ENCODE results near the gene PRKD1. TPM values are rescaled to one million over a fixed set of nuclear protein-coding genes. Genes with fewer than 3 reads are reported as not detected.

The PRKD1 gene
- total RNA-seq, 1 experiment from 2014 or later = 2.7 TPM

DNA sequence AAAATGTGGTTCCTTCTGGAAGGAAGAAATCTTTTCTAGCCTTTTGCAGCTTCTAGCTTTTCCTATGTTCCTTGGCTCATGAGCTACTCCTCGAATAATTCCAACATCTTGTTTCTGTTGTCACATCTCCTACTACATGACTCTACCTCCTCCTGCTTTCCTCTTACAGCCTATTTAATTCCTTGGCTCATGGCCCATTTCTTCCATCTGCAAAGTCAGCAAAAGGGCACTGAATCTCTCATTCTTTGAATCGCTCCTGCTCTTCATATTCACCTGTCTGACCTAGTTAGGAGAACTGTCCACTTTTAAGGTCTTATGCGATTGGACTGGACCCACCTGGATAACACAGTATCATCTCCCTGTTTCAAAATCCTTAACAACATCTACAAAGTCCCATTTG, 15.8 kb downstream of the PRKD1 start:
- DNase-seq = no peak

More for the DNA sequence above, 15.8 kb downstream of the PRKD1 start:
- H4K5ac ChIP-seq (ENCODE audit: insufficient read length, low read depth, low read length) = no peak overlapping the region
- H2BK120ac ChIP-seq (ENCODE audit: low read depth, low read length, poor library complexity, severe bottlenecking) = no peak overlapping the region
- H4K8ac ChIP-seq (replicated peaks; ENCODE audit: insufficient read length, low read depth, low read length) = no peak overlapping the region
- peaks cover 2 to 5% (median 4%) of the 10 kb centered on the region in 3 experiments for H3K36me3 Mint-ChIP-seq (ENCODE audit: insufficient read depth in 1 of 3, low read depth in 3 of 3)
- H3K4me2 ChIP-seq (ENCODE audit: insufficient read depth, insufficient read length, low read length) = no peak overlapping the region
- peaks cover 10 to 13% of the 10 kb centered on the region in 2 experiments for H3K9me3 Mint-ChIP-seq
- H3K27me3 Mint-ChIP-seq (ENCODE audit: low read depth) = no peaks in the 10 kb centered on the region; the same call in 1 of the 2 replicates
- H3K23me2 ChIP-seq (ENCODE audit: insufficient read length, low read depth, low read length, poor library complexity, severe bottlenecking) = no peaks in the 10 kb centered on the region
- H3K4me3 Mint-ChIP-seq = no peak overlapping the region
- no peak overlapping the region for H3T11ph ChIP-seq (ENCODE audit: low read length)
- H3K27me3 ChIP-seq (ENCODE audit: insufficient read depth, low read length) = no peaks in the 10 kb centered on the region
- no peak overlapping the region for H3K14ac ChIP-seq (ENCODE audit: insufficient read depth, low read length)
- H3K4ac ChIP-seq (ENCODE audit: low read depth, low read length) = no peak overlapping the region
- no peaks in the 10 kb centered on the region for H3K9me3 ChIP-seq (ENCODE audit: control insufficient read depth, low read depth, low read length)
- no peak overlapping the region for H2AK5ac ChIP-seq (ENCODE audit: insufficient read length, low read length)
- no peak overlapping the region for H2BK15ac ChIP-seq (ENCODE audit: low read depth, low read length)
- no peak overlapping the region for H2BK5ac ChIP-seq (ENCODE audit: insufficient read length, low read length)
- no peaks in the 10 kb centered on the region for H4K20me1 ChIP-seq (ENCODE audit: control insufficient read depth, insufficient read depth, insufficient read length)
- no peak overlapping the region for H3K18ac ChIP-seq (ENCODE audit: insufficient read length, low read depth, low read length)
- H3K27ac Mint-ChIP-seq = no peak overlapping the region
- WGBS (ENCODE audit: extremely low coverage, insufficient read length, low lambda C conversion rate) = no CpG with 5 or more reads among the region's 3 CpGs
- no peaks in the 10 kb centered on the region for H3K79me1 ChIP-seq (ENCODE audit: insufficient read depth, low read depth, low read length, poor library complexity, severe bottlenecking)
- no peak overlapping the region for H3K56ac ChIP-seq (ENCODE audit: insufficient read length, low read depth, low read length)
- TF ChIP-seq, protein P1, sequence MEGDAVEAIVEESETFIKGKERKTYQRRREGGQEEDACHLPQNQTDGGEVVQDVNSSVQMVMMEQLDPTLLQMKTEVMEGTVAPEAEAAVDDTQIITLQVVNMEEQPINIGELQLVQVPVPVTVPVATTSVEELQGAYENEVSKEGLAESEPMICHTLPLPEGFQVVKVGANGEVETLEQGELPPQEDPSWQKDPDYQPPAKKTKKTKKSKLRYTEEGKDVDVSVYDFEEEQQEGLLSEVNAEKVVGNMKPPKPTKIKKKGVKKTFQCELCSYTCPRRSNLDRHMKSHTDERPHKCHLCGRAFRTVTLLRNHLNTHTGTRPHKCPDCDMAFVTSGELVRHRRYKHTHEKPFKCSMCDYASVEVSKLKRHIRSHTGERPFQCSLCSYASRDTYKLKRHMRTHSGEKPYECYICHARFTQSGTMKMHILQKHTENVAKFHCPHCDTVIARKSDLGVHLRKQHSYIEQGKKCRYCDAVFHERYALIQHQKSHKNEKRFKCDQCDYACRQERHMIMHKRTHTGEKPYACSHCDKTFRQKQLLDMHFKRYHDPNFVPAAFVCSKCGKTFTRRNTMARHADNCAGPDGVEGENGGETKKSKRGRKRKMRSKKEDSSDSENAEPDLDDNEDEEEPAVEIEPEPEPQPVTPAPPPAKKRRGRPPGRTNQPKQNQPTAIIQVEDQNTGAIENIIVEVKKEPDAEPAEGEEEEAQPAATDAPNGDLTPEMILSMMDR (conservative IDR thresholded peaks at IDR 0.05) = no peak
- H2BK20ac ChIP-seq (ENCODE audit: low read depth, low read length, poor library complexity, severe bottlenecking) = no peak overlapping the region
- no peak overlapping the region for H2AFZ ChIP-seq (ENCODE audit: low read length)
- H3K27ac ChIP-seq (ENCODE audit: insufficient read length, low read depth, low read length) = no peak overlapping the region
- peaks cover under 1 to 1% of the 10 kb centered on the region in 2 experiments; a peak in 2 of 4 replicates for H3K4me1 Mint-ChIP-seq
- no peak overlapping the region for H3K9ac ChIP-seq (ENCODE audit: extremely low read depth, insufficient read length, low read length)
- H3K23ac ChIP-seq (ENCODE audit: insufficient read length, low read depth, low read length) = no peak overlapping the region
- H4K91ac ChIP-seq (ENCODE audit: insufficient read length, low read depth, low read length) = no peak overlapping the region
- no peak overlapping the region for H2BK12ac ChIP-seq (ENCODE audit: insufficient read length, low read depth, low read length)
- H3K79me2 ChIP-seq (ENCODE audit: insufficient read depth, low read length) = no peaks in the 10 kb centered on the region
- H3K4me1 ChIP-seq (ENCODE audit: insufficient read depth, low read length) = no peaks in the 10 kb centered on the region
